ENCODE data around the gene EEF1A2. TPM values are rescaled to one million over a fixed set of nuclear protein-coding genes. Genes with fewer than 3 reads are reported as not detected.
A peak's percentile ranks its signal among the peaks of the same experiment; 100 is the strongest.

EEF1A2 gene
- total and polyA plus RNA-seq, 2 experiments from 2014 or later = 1.3 to 37.1 TPM

DNA sequence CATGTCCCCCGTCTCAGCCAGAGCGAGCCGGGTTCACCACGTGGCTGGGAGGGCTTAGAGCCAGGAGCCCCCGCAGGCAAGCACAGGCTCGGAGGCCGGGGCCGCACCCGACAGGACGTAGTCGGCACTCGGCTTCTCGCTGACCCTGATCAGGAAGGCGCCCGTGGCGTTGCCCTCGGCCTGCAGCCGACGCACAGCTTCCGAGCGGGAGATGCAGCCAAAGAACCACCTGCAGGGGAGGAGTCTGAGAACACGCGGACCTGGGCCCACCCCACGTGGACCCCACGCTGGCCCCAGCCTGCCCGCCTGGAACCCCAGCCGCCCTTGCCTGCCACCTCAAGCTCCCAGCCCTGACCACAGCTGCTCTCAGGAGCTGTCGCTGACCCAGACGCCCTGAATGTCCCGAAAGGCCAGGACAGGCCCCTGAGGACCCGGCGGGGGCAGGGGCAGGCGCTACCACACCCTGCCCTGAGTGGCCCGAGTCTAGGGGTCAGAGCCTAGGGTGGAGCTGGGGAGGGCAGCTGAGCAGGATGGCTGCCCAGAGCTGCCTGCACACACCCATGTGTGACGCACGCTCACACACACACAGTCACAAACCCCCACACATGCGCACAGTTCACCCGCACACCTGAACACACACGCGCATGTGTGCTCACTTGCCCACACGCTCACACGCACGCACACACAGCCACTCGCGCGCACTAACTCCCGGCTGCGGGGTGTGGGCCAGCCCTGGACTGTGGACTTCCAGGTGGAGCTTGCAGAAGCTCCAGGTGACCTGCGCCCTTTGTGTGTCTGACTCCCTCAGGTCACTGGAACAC, 36.2 kb upstream of the EEF1A2 start:
- H3K27ac ChIP-seq (ENCODE audit: low read depth) = no peak overlapping the region
- ATAC-seq (no peak; the same call in 2 of the 3 replicates), DNase-seq (ENCODE audit: low spot score) (no peak)
- TF ChIP-seq CREB1 (CRISPR knock-in tag; IDR thresholded peaks at IDR 0.05; ENCODE audit: low read depth) (no peak), EZH2phosphoT487 (IDR thresholded peaks at IDR 0.05; ENCODE audit: unreplicated experiment) (no peak), STAT1 (IDR thresholded peaks at IDR 0.05; ENCODE audit: unreplicated experiment) (no peak), ZNF114 (CRISPR knock-in tag; IDR thresholded peaks at IDR 0.05) (no peak), NANOG (IDR thresholded peaks at IDR 0.05; ENCODE audit: borderline replicate concordance) (no peak), POLR2AphosphoS5 (IDR thresholded peaks at IDR 0.05; ENCODE audit: low read depth) (no peak), ZNF331 (CRISPR knock-in tag; IDR thresholded peaks at IDR 0.05; ENCODE audit: low read depth) (no peak), JUNB (IDR thresholded peaks at IDR 0.05; ENCODE audit: unreplicated experiment) (no peak)
- TF ChIP-seq, protein P1, sequence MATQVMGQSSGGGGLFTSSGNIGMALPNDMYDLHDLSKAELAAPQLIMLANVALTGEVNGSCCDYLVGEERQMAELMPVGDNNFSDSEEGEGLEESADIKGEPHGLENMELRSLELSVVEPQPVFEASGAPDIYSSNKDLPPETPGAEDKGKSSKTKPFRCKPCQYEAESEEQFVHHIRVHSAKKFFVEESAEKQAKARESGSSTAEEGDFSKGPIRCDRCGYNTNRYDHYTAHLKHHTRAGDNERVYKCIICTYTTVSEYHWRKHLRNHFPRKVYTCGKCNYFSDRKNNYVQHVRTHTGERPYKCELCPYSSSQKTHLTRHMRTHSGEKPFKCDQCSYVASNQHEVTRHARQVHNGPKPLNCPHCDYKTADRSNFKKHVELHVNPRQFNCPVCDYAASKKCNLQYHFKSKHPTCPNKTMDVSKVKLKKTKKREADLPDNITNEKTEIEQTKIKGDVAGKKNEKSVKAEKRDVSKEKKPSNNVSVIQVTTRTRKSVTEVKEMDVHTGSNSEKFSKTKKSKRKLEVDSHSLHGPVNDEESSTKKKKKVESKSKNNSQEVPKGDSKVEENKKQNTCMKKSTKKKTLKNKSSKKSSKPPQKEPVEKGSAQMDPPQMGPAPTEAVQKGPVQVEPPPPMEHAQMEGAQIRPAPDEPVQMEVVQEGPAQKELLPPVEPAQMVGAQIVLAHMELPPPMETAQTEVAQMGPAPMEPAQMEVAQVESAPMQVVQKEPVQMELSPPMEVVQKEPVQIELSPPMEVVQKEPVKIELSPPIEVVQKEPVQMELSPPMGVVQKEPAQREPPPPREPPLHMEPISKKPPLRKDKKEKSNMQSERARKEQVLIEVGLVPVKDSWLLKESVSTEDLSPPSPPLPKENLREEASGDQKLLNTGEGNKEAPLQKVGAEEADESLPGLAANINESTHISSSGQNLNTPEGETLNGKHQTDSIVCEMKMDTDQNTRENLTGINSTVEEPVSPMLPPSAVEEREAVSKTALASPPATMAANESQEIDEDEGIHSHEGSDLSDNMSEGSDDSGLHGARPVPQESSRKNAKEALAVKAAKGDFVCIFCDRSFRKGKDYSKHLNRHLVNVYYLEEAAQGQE (IDR thresholded peaks at IDR 0.05; ENCODE audit: unreplicated experiment) = no peak
- TF ChIP-seq, protein P2, sequence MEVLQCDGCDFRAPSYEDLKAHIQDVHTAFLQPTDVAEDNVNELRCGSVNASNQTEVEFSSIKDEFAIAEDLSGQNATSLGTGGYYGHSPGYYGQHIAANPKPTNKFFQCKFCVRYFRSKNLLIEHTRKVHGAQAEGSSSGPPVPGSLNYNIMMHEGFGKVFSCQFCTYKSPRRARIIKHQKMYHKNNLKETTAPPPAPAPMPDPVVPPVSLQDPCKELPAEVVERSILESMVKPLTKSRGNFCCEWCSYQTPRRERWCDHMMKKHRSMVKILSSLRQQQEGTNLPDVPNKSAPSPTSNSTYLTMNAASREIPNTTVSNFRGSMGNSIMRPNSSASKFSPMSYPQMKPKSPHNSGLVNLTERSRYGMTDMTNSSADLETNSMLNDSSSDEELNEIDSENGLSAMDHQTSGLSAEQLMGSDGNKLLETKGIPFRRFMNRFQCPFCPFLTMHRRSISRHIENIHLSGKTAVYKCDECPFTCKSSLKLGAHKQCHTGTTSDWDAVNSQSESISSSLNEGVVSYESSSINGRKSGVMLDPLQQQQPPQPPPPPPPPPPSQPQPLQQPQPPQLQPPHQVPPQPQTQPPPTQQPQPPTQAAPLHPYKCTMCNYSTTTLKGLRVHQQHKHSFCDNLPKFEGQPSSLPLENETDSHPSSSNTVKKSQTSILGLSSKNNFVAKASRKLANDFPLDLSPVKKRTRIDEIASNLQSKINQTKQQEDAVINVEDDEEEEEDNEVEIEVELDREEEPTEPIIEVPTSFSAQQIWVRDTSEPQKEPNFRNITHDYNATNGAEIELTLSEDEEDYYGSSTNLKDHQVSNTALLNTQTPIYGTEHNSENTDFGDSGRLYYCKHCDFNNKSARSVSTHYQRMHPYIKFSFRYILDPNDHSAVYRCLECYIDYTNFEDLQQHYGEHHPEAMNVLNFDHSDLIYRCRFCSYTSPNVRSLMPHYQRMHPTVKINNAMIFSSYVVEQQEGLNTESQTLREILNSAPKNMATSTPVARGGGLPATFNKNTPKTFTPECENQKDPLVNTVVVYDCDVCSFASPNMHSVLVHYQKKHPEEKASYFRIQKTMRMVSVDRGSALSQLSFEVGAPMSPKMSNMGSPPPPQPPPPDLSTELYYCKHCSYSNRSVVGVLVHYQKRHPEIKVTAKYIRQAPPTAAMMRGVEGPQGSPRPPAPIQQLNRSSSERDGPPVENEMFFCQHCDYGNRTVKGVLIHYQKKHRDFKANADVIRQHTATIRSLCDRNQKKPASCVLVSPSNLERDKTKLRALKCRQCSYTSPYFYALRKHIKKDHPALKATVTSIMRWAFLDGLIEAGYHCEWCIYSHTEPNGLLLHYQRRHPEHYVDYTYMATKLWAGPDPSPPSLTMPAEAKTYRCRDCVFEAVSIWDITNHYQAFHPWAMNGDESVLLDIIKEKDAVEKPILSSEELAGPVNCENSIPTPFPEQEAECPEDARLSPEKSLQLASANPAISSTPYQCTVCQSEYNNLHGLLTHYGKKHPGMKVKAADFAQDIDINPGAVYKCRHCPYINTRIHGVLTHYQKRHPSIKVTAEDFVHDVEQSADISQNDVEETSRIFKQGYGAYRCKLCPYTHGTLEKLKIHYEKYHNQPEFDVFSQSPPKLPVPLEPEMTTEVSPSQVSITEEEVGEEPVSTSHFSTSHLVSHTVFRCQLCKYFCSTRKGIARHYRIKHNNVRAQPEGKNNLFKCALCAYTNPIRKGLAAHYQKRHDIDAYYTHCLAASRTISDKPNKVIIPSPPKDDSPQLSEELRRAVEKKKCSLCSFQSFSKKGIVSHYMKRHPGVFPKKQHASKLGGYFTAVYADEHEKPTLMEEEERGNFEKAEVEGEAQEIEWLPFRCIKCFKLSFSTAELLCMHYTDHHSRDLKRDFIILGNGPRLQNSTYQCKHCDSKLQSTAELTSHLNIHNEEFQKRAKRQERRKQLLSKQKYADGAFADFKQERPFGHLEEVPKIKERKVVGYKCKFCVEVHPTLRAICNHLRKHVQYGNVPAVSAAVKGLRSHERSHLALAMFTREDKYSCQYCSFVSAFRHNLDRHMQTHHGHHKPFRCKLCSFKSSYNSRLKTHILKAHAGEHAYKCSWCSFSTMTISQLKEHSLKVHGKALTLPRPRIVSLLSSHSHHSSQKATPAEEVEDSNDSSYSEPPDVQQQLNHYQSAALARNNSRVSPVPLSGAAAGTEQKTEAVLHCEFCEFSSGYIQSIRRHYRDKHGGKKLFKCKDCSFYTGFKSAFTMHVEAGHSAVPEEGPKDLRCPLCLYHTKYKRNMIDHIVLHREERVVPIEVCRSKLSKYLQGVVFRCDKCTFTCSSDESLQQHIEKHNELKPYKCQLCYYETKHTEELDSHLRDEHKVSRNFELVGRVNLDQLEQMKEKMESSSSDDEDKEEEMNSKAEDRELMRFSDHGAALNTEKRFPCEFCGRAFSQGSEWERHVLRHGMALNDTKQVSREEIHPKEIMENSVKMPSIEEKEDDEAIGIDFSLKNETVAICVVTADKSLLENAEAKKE (CRISPR knock-in tag; IDR thresholded peaks at IDR 0.05) = no peak
- no peaks in the 10 kb centered on the region for H3K27me3 ChIP-seq (ENCODE audit: insufficient read depth)
- Mint-ChIP-seq H3K4me1 (peaks cover 5% of the 10 kb centered on the region; the same call in 2 of the 3 replicates), H3K36me3 (ENCODE audit: low read depth) (no peaks in the 10 kb centered on the region), H3K27ac (peak overlapping the region; percentile 77), H3K27me3 (ENCODE audit: insufficient read depth, low read depth, poor library complexity) (peaks cover 10% of the 10 kb centered on the region), H3K9me3 (no peaks in the 10 kb centered on the region), H3K4me3 (no peak overlapping the region)
- no peaks in the 10 kb centered on the region for H3K9me2 ChIP-seq (ENCODE audit: insufficient read depth)
- 0 out of 2 replicates have a peak overlapping the region, but pooled peaks have one; percentile 32 for H2AFZ ChIP-seq
- H4K20me1 ChIP-seq (replicated peaks; ENCODE audit: insufficient read depth) = no peaks in the 10 kb centered on the region
- H3K4me1 ChIP-seq (ENCODE audit: insufficient read depth) = no peaks in the 10 kb centered on the region
- H3K36me3 ChIP-seq (ENCODE audit: insufficient read depth) = no peaks in the 10 kb centered on the region
- H3K4me3 ChIP-seq = no peak overlapping the region
- no peaks in the 10 kb centered on the region for H3K79me2 ChIP-seq (replicated peaks; ENCODE audit: insufficient read depth)
- H3F3A ChIP-seq (replicated peaks; ENCODE audit: low read depth) = peaks cover 7% of the 10 kb centered on the region; the same call in 1 of the 2 replicates
- H3K4me2 ChIP-seq = no peak overlapping the region

Measured in GM23338 (cell line).